ENCODE results near the gene OR6K6. TPM values are rescaled to one million over a fixed set of nuclear protein-coding genes. Genes with fewer than 3 reads are reported as not detected.
A peak's percentile ranks its signal among the peaks of the same experiment; 100 is the strongest.

Gene OR6K6
- total RNA-seq, 2 donors from 2014 or later = not detected

DNA sequence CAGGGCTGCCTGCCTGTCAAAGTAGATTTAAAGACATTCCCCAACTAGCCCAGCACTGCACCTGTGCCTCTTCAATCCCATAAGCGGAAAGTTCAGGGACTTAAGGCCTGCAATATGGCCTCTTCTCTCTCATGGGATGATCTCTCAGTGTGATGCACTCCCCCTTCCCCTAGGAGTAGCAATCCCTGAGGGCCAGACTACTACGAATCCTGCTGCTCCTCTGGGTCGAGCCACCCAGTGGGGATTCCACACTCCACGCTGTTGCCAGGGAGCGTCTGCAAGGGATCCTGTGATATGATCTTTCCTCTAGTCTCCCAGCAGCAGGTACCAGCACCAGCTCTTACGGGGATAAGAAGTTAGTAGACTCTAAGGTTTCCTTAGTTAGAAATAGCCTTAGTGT is 39.7 kb downstream of the OR6K6 start:
- Histone ChIP-seq H3K9ac (ENCODE audit: extremely low read depth, low read length, poor library complexity, severe bottlenecking) (no peak overlapping the region), H3K4me3 (ENCODE audit: low read length) (no peak overlapping the region), H3K4me1 (ENCODE audit: control insufficient read depth, insufficient read depth, low read length) (no peaks in the 10 kb centered on the region), H3K27me3 (ENCODE audit: control insufficient read depth, insufficient read depth, low read length, poor library complexity, severe bottlenecking) (no peaks in the 10 kb centered on the region), H3K27ac (ENCODE audit: low read depth, low read length) (no peak overlapping the region), H3K9me3 (ENCODE audit: control insufficient read depth, low read length) (no peaks in the 10 kb centered on the region), H3K36me3 (ENCODE audit: control insufficient read depth, insufficient read depth, low read length) (no peaks in the 10 kb centered on the region)
- TF ChIP-seq, protein P1, sequence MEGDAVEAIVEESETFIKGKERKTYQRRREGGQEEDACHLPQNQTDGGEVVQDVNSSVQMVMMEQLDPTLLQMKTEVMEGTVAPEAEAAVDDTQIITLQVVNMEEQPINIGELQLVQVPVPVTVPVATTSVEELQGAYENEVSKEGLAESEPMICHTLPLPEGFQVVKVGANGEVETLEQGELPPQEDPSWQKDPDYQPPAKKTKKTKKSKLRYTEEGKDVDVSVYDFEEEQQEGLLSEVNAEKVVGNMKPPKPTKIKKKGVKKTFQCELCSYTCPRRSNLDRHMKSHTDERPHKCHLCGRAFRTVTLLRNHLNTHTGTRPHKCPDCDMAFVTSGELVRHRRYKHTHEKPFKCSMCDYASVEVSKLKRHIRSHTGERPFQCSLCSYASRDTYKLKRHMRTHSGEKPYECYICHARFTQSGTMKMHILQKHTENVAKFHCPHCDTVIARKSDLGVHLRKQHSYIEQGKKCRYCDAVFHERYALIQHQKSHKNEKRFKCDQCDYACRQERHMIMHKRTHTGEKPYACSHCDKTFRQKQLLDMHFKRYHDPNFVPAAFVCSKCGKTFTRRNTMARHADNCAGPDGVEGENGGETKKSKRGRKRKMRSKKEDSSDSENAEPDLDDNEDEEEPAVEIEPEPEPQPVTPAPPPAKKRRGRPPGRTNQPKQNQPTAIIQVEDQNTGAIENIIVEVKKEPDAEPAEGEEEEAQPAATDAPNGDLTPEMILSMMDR (conservative IDR thresholded peaks at IDR 0.05) = no peak
- H3K4me3 Mint-ChIP-seq = no peak overlapping the region
- DNase-seq = no peak
- WGBS, 2 experiments (ENCODE audit: insufficient coverage in 1 of 2, insufficient read length in 1 of 2) = 84 to 93% methylated on average over 5 to 6 of the region's 6 CpGs
- H3K4me1 Mint-ChIP-seq = peaks cover 2% of the 10 kb centered on the region
- no peak overlapping the region for H3K27ac Mint-ChIP-seq
- no peaks in the 10 kb centered on the region for H3K9me3 Mint-ChIP-seq
- no peaks in the 10 kb centered on the region for H3K36me3 Mint-ChIP-seq (ENCODE audit: low read depth)
- H3K27me3 Mint-ChIP-seq (ENCODE audit: insufficient read depth) = no peaks in the 10 kb centered on the region

DNA sequence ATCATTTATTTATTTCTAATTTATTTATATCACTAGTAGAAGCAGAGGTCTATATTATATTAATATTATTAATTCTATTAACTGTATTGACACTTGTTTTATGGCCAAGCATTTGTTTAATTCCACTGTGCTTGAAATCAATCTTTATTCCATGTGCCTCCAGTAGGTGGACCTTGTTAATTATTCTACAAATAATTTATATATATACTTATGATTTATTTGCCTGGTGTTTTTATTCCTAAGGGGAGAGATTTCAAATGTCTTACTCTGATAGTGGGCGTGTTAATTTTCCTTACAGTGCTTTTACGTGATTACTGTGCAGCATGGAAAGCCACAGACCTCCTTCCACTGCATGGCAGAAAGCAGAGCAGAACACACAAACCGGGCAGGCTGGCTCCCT is 44.0 kb downstream of the OR6K6 start:
- 91 to 97% methylated on average over 3 of the region's 3 CpGs for WGBS, 2 experiments (ENCODE audit: insufficient coverage in 1 of 2, insufficient read length in 1 of 2)
- Mint-ChIP-seq H3K4me1 (peaks cover 2% of the 10 kb centered on the region), H3K9me3 (no peaks in the 10 kb centered on the region), H3K27me3 (ENCODE audit: insufficient read depth) (no peaks in the 10 kb centered on the region), H3K27ac (no peak overlapping the region), H3K36me3 (ENCODE audit: low read depth) (no peaks in the 10 kb centered on the region), H3K4me3 (no peak overlapping the region)
- no peak overlapping the region for H3K27ac ChIP-seq (ENCODE audit: low read depth, low read length)
- TF ChIP-seq, protein P1 (conservative IDR thresholded peaks at IDR 0.05) = peak; percentile 59
- no peak overlapping the region for H3K4me3 ChIP-seq (ENCODE audit: low read length)
- H3K9me3 ChIP-seq (ENCODE audit: control insufficient read depth, low read length) = no peaks in the 10 kb centered on the region
- no peaks in the 10 kb centered on the region for H3K4me1 ChIP-seq (ENCODE audit: control insufficient read depth, insufficient read depth, low read length)
- H3K27me3 ChIP-seq (ENCODE audit: control insufficient read depth, insufficient read depth, low read length, poor library complexity, severe bottlenecking) = no peaks in the 10 kb centered on the region
- H3K9ac ChIP-seq (ENCODE audit: extremely low read depth, low read length, poor library complexity, severe bottlenecking) = no peak overlapping the region
- DNase-seq = no peak
- H3K36me3 ChIP-seq (ENCODE audit: control insufficient read depth, insufficient read depth, low read length) = no peaks in the 10 kb centered on the region

DNA sequence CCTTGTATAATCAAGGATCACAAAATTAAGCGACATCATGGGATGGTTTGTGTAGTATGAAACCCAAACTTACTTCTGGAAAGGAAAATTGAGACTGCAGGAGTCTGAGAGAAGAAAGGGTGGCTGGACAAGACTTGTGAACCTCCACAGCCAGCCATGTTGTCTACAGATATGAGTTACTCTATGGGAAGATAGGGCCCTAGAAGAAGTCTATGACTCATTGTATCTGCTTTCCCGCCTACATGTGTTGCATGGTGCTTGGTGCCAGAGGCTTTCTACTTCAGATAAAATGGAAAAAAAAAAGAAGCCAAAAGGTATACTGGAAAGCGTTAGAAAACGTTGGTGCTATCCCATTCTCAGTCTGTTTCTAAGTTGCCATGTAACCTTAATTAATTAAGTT is 45.2 kb downstream of the OR6K6 start:
- no peaks in the 10 kb centered on the region for H3K9me3 ChIP-seq (ENCODE audit: control insufficient read depth, low read length)
- Mint-ChIP-seq H3K9me3 (no peaks in the 10 kb centered on the region), H3K27me3 (ENCODE audit: insufficient read depth) (no peaks in the 10 kb centered on the region), H3K4me3 (no peak overlapping the region), H3K36me3 (ENCODE audit: low read depth) (no peaks in the 10 kb centered on the region), H3K4me1 (no peaks in the 10 kb centered on the region), H3K27ac (no peak overlapping the region)
- H3K27me3 ChIP-seq (ENCODE audit: control insufficient read depth, insufficient read depth, low read length, poor library complexity, severe bottlenecking) = no peaks in the 10 kb centered on the region
- H3K36me3 ChIP-seq (ENCODE audit: control insufficient read depth, insufficient read depth, low read length) = no peaks in the 10 kb centered on the region
- no peak for DNase-seq
- no peak overlapping the region for H3K4me3 ChIP-seq (ENCODE audit: low read length)
- TF ChIP-seq, protein P1 (conservative IDR thresholded peaks at IDR 0.05) = no peak
- no peak overlapping the region for H3K9ac ChIP-seq (ENCODE audit: extremely low read depth, low read length, poor library complexity, severe bottlenecking)
- no peaks in the 10 kb centered on the region for H3K4me1 ChIP-seq (ENCODE audit: control insufficient read depth, insufficient read depth, low read length)
- 90 to 95% methylated on average over 2 to 4 of the region's 4 CpGs for WGBS, 2 experiments (ENCODE audit: insufficient coverage in 1 of 2, insufficient read length in 1 of 2)
- no peak overlapping the region for H3K27ac ChIP-seq (ENCODE audit: low read depth, low read length)
